HG02571 (cell line): Measurements from ENCODE around the gene GIT1.
"Not testable (repeated sequence)": the region's sequence is repeated elsewhere in the genome, so short reads cannot be mapped to it uniquely, and the experiment has no call there.

Experiments used
- ATAC-seq: cut with Tn5 transposase; IDR thresholded peaks from one replicate; pipeline ENCODE4 v1.9.1; 2021; ENCODE audit warnings: mild to moderate bottlenecking, moderate library complexity; ENCODE audit not compliant: unreplicated experiment

The GIT1 gene

GRCh38 chr17:29567554-29568330 is 21.7 kb downstream of the GIT1 start:
- no peak for ATAC-seq

GRCh38 chr17:29567304-29567553 is 22.2 kb downstream of the GIT1 start:
- ATAC-seq = no peak

- no peak for ATAC-seq
Observed at GRCh38 chr17:29566473-29567303, 22.8 kb downstream of the GIT1 start, which contains the start of gene ABHD15. TSS of gene ABHD15 (minus strand) at chr17:29567037. CDS start at chr17:29566966, 71 bp downstream.

GRCh38 chr17:29565643-29566472 is 23.6 kb downstream of the GIT1 start:
- no peak for ATAC-seq

- no peak for ATAC-seq
Observed at GRCh38 chr17:29563816-29564215, 25.6 kb downstream of the GIT1 start.

- no peak for ATAC-seq
Observed at GRCh38 chr17:29562615-29563014, 26.8 kb downstream of the GIT1 start.

GRCh38 chr17:29561554-29562517 is 27.6 kb downstream of the GIT1 start:
- ATAC-seq = no peak

- no peak for ATAC-seq
Observed at GRCh38 chr17:29560316-29560715, 29.1 kb downstream of the GIT1 start.

GRCh38 chr17:29559640-29560039 is 29.8 kb downstream of the GIT1 start:
- ATAC-seq = no peak

GRCh38 chr17:29558139-29558538 is 31.3 kb downstream of the GIT1 start:
- ATAC-seq = not testable (repeated sequence)

GRCh38 chr17:29557739-29558116 is 31.7 kb downstream of the GIT1 start:
- ATAC-seq = no peak

GRCh38 chr17:29557085-29557738 is 32.2 kb downstream of the GIT1 start:
- no peak for ATAC-seq

- no peak for ATAC-seq
Observed at GRCh38 chr17:29555840-29556239, 33.6 kb downstream of the GIT1 start.

GRCh38 chr17:29549177-29549923 is 40.1 kb downstream of the GIT1 start:
- no peak for ATAC-seq

- ATAC-seq = no peak
Observed at GRCh38 chr17:29546830-29547229, 42.6 kb downstream of the GIT1 start.

GRCh38 chr17:29546085-29546484 is 43.4 kb downstream of the GIT1 start:
- no peak for ATAC-seq

GRCh38 chr17:29544066-29544465 is 45.4 kb downstream of the GIT1 start:
- ATAC-seq = no peak

GRCh38 chr17:29533976-29534375 is 55.5 kb downstream of the GIT1 start:
- ATAC-seq = no peak

GRCh38 chr17:29526322-29526721 is 63.1 kb downstream of the GIT1 start:
- no peak for ATAC-seq
